Activated CD4-positive, alpha-beta T cell treated with anti-CD3 and anti-CD28 coated beads for 1 hour (primary cell): Measurements from ENCODE around the gene CDK11B.

ENCODE experiments used
- DNase-seq: peaks from one replicate; pipeline ENCODE4 v3.0.0-alpha.2; 2020

CDK11B gene

GRCh38 chr1:1614204-1614953 is 44.4 kb downstream of the CDK11B start:
- DNase-seq, result no peak

GRCh38 chr1:1613509-1614082 is 45.2 kb downstream of the CDK11B start:
- no peak for DNase-seq

- no peak for DNase-seq
Observed at GRCh38 chr1:1612104-1612400, 46.8 kb downstream of the CDK11B start.

- no peak for DNase-seq
Observed at GRCh38 chr1:1610796-1611195, 48.0 kb downstream of the CDK11B start.

GRCh38 chr1:1609822-1610485 is 48.9 kb downstream of the CDK11B start:
- DNase-seq, result no peak

GRCh38 chr1:1606232-1606631 is 52.6 kb downstream of the CDK11B start:
- DNase-seq, result no peak

GRCh38 chr1:1605724-1606123 is 53.1 kb downstream of the CDK11B start:
- no peak for DNase-seq

- no peak for DNase-seq
Observed at GRCh38 chr1:1605034-1605591, 53.7 kb downstream of the CDK11B start.

- no peak for DNase-seq
Observed at GRCh38 chr1:1604374-1605033, 54.3 kb downstream of the CDK11B start.

GRCh38 chr1:1603671-1604373 is 55.0 kb downstream of the CDK11B start:
- no peak for DNase-seq

GRCh38 chr1:1602968-1603506 is 55.8 kb downstream of the CDK11B start:
- DNase-seq, result no peak

- no peak for DNase-seq
Observed at GRCh38 chr1:1602304-1602967, 56.4 kb downstream of the CDK11B start.

- no peak for DNase-seq
Observed at GRCh38 chr1:1601564-1602303, 57.1 kb downstream of the CDK11B start.

- DNase-seq, result no peak
Observed at GRCh38 chr1:1600861-1601563, 57.8 kb downstream of the CDK11B start.

GRCh38 chr1:1599935-1600860 is 58.6 kb downstream of the CDK11B start, which contains the start of gene FNDC10:
FNDC10 (minus strand) TSS chr1:1600135; CDS start chr1:1600015, 120 bp downstream.
- no peak for DNase-seq

GRCh38 chr1:1599030-1599934 is 59.5 kb downstream of the CDK11B start:
- DNase-seq, result no peak

- no peak for DNase-seq
Observed at GRCh38 chr1:1598720-1599029, 60.1 kb downstream of the CDK11B start.

- DNase-seq, result no peak
Observed at GRCh38 chr1:1598051-1598719, 60.6 kb downstream of the CDK11B start.
